ENCODE data around the gene DRD3. TPM values are rescaled to one million over a fixed set of nuclear protein-coding genes. Genes with fewer than 3 reads are reported as not detected.
A peak's percentile ranks its signal among the peaks of the same experiment; 100 is the strongest.

DRD3 gene
- total and polyA plus RNA-seq, 2 of the 8 experiments (the other 6 are each of a cell fraction or from before 2014, with no cell fraction given), result 0.32 to 1.3 TPM

DNA sequence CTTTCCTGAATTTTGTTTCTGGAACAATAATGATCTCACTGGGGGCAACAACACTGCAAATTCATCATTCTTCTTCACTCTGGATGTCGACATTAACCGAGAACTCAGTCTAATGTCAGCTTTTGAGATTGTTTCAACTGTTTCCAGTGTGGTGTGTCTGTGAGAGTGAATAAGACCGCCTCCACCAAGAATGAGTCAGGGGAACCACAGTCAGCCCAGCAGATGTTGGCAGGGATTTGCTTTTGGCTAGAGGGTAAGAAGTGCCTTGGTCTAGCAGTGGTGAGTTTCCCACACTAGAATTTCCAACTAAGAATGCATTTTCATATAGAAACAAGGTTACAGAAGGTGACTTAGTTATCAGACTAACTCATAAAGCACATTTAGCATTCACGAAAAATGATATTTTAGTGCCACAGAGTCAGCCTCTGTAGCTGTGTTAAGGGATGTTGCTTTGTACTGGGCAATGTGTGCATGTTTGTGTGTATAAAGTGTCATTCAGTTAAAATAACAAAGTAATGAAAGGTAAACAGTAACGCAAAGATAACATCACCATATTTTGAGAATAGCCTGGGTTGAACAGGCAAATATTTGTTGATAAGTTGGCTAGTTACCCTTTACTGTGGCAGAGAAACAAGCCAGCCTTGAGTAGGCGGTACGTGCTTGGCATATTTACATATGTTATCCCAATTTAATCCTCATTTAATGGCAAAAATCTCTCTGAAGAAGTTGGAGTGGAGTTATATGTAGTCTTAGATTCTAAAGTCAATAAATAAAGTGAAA is 33.8 kb downstream of the DRD3 start:
- Histone ChIP-seq H4K8ac (ENCODE audit: extremely low read depth, insufficient read depth, low read length) (no peak overlapping the region), H3K14ac (ENCODE audit: insufficient read length) (no peak overlapping the region), H3K4ac (replicated peaks; ENCODE audit: insufficient read length, low read depth, low read length) (no peak overlapping the region), H2BK20ac (ENCODE audit: low read length) (no peak overlapping the region), H4K5ac (ENCODE audit: insufficient read length, low read depth, low read length) (no peak overlapping the region), H2AK5ac (ENCODE audit: low read depth, low read length) (no peak overlapping the region), H3K4me1 (replicated peaks in 1 of 4; ENCODE audit: control insufficient read depth in 3 of 4, insufficient read depth in 4 of 4, low read length in 3 of 4) (peaks cover 0 to 3% (median 1%) of the 10 kb centered on the region in 4 experiments; a peak in 1 of 7 replicates), H3K9me3 (ENCODE audit: insufficient read depth in 2 of 2, low read depth in 1 of 2, low read length in 1 of 2) (no peaks in the 10 kb centered on the region), H3K4me2 (ENCODE audit: insufficient read depth in 1 of 2, low read depth in 2 of 2, low read length in 2 of 2) (no peak overlapping the region), H3K4me3 (ENCODE audit: extremely low read depth in 1 of 4, insufficient read depth in 2 of 4, low read depth in 3 of 4, low read length in 4 of 4) (no peak overlapping the region), H3K79me2 (ENCODE audit: control insufficient read depth in 1 of 2, insufficient read depth in 2 of 2, low read length in 2 of 2) (no peaks in the 10 kb centered on the region), H3K56ac (replicated peaks; ENCODE audit: insufficient read length, low read depth, low read length) (no peak overlapping the region), H3K36me3 (ENCODE audit: control insufficient read depth in 2 of 4, insufficient read depth in 4 of 4, low read length in 3 of 4) (no peaks in the 10 kb centered on the region), H3K23me2 (ENCODE audit: low read depth, low read length) (no peaks in the 10 kb centered on the region), H2BK120ac (replicated peaks; ENCODE audit: low read depth, low read length) (no peak overlapping the region), H3K27me3 (replicated peaks in 1 of 4; ENCODE audit: control insufficient read depth in 3 of 4, extremely low read depth in 1 of 4, insufficient read depth in 3 of 4, low read length in 3 of 4) (no peaks in the 10 kb centered on the region), H3K27ac (ENCODE audit: low read depth, low read length) (no peak overlapping the region), H2AFZ (ENCODE audit: low read length) (0 out of 2 replicates have a peak overlapping the region, but pooled peaks have one; percentile 2), H3K23ac (ENCODE audit: insufficient read length) (no peak overlapping the region), H3K79me1 (ENCODE audit: low read depth, low read length) (no peaks in the 10 kb centered on the region), H3K9ac (replicated peaks in 1 of 4; ENCODE audit: extremely low read depth in 1 of 4, low read depth in 3 of 4, low read length in 3 of 4) (no peak overlapping the region), H4K20me1 (replicated peaks in 1 of 2; ENCODE audit: control insufficient read depth in 1 of 2, insufficient read depth in 2 of 2, low read length in 2 of 2) (no peaks in the 10 kb centered on the region), H3K18ac (ENCODE audit: extremely low read depth, low read length) (no peak overlapping the region), H2BK5ac (ENCODE audit: low read depth, low read length) (no peak overlapping the region), H2BK12ac (ENCODE audit: low read depth, low read length) (no peak overlapping the region), H4K91ac (replicated peaks; ENCODE audit: insufficient read length, low read length) (no peak overlapping the region), H2BK15ac (ENCODE audit: low read length) (no peak overlapping the region)
- ChIA-PET CTCF (ENCODE audit: partially characterized antibody) (interaction anchor here (0.5 to 1.1 kb wide), 3 partner anchors 8 to 209 kb away, joined by 3 to 4 read pairs (median 3); no protein-coding TSS in a partner anchor), POLR2A (ENCODE audit: partially characterized antibody) (no interaction called here)
- 86% methylated on average over 7 of the region's 7 CpGs; no CpG with 5 or more reads in 1 of the 2 experiments for WGBS, 2 experiments (ENCODE audit: extremely low coverage in 1 of 2, insufficient coverage in 1 of 2, insufficient read length in 1 of 2, insufficient replicate concordance in 2 of 2, low coverage in 1 of 2, low lambda C conversion rate in 2 of 2, missing lambda C conversion rate in 1 of 2)
- FAIRE-seq (no peak), DNase-seq (ENCODE audit: low read depth in 1 of 2, low spot score in 2 of 2) (no peak)
- no peak for TF ChIP-seq RAD21 (IDR thresholded peaks at IDR 0.05 in 1 of 2, conservative IDR thresholded peaks at IDR 0.05 in 1 of 2; ENCODE audit: low read depth in 2 of 2, low read length in 2 of 2)
- TF ChIP-seq SRF (IDR thresholded peaks at IDR 0.05; ENCODE audit: low read depth, low read length), result no peak
- TF ChIP-seq CBX8 (IDR thresholded peaks at IDR 0.05; ENCODE audit: borderline replicate concordance, low read depth, low read length), result no peak
- no peak for TF ChIP-seq JUN (IDR thresholded peaks at IDR 0.05; ENCODE audit: low read depth, low read length)
- TF ChIP-seq CHD2 (IDR thresholded peaks at IDR 0.05; ENCODE audit: low read length), result no peak
- no peak for TF ChIP-seq RFX5 (IDR thresholded peaks at IDR 0.05; ENCODE audit: borderline replicate concordance, low read depth, low read length)
- TF ChIP-seq, protein P1, sequence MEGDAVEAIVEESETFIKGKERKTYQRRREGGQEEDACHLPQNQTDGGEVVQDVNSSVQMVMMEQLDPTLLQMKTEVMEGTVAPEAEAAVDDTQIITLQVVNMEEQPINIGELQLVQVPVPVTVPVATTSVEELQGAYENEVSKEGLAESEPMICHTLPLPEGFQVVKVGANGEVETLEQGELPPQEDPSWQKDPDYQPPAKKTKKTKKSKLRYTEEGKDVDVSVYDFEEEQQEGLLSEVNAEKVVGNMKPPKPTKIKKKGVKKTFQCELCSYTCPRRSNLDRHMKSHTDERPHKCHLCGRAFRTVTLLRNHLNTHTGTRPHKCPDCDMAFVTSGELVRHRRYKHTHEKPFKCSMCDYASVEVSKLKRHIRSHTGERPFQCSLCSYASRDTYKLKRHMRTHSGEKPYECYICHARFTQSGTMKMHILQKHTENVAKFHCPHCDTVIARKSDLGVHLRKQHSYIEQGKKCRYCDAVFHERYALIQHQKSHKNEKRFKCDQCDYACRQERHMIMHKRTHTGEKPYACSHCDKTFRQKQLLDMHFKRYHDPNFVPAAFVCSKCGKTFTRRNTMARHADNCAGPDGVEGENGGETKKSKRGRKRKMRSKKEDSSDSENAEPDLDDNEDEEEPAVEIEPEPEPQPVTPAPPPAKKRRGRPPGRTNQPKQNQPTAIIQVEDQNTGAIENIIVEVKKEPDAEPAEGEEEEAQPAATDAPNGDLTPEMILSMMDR (IDR thresholded peaks at IDR 0.05; ENCODE audit: control extremely low read depth in 1 of 3, insufficient read depth in 1 of 3, low read depth in 1 of 3, low read length in 3 of 3), result no peak
